ENCODE results near the gene STAT3.

DNA sequence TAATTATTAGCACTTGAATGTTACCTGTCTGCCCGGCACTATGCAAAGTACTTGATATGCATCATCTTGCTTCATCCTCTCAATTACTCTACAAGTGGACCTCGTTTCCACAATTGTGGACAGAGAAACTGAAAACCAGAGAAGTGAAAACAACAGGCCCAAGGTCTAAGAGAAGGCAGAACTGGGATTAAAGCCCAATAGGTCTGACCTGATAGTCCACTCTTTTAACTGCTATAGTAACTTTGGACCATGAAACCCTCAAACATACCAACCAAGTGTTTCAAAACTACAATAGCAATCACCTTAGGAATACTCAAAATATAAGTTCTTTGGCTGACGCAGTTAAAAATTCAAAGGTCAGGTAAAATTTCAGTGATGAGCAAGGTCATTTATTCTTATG lies 7.3 kb downstream of the STAT3 start:
- TF ChIP-seq SUZ12 (IDR thresholded peaks at IDR 0.05; ENCODE audit: extremely low read depth, insufficient read depth, insufficient read length) (no peak), ZNF274 (IDR thresholded peaks at IDR 0.05; ENCODE audit: low read depth, low read length) (no peak)

Data from NT2/D1 (cell line).